ENCODE data around the gene ADAMTS15.

The ADAMTS15 gene

GRCh38 chr11:130510407-130511006 lies 62.1 kb downstream of the ADAMTS15 start:
- no peaks in the 10 kb centered on the region for H3K9me3 ChIP-seq (ENCODE audit: control insufficient read depth, low read length)
- no peaks in the 10 kb centered on the region for H3K27me3 ChIP-seq (ENCODE audit: control insufficient read depth, insufficient read depth, low read length)
- no peak overlapping the region for H3K4me3 ChIP-seq (ENCODE audit: low read depth, low read length)
- no peak overlapping the region for H3K9ac ChIP-seq
- no peak overlapping the region for H3K4me2 ChIP-seq (ENCODE audit: low read length)
- TF ChIP-seq CTCF (IDR thresholded peaks at IDR 0.05): no peak
- no peak overlapping the region for H3K27ac ChIP-seq
- no peaks in the 10 kb centered on the region for H3K4me1 ChIP-seq
- H2AFZ ChIP-seq: peak overlapping the region; percentile 56
- no peaks in the 10 kb centered on the region for H3K36me3 ChIP-seq (ENCODE audit: control insufficient read depth, insufficient read depth, low read length)
- no peaks in the 10 kb centered on the region for H3K79me2 ChIP-seq

- Histone ChIP-seq H3K27ac (no peak overlapping the region), H3K36me3 (ENCODE audit: control insufficient read depth, insufficient read depth, low read length) (no peaks in the 10 kb centered on the region), H3K27me3 (ENCODE audit: control insufficient read depth, insufficient read depth, low read length) (no peaks in the 10 kb centered on the region), H3K9me3 (ENCODE audit: control insufficient read depth, low read length) (no peaks in the 10 kb centered on the region), H3K79me2 (no peaks in the 10 kb centered on the region), H3K4me1 (no peaks in the 10 kb centered on the region), H2AFZ (no peak overlapping the region), H3K4me2 (ENCODE audit: low read length) (no peak overlapping the region), H3K4me3 (ENCODE audit: low read depth, low read length) (no peak overlapping the region), H3K9ac (no peak overlapping the region)
- no peak for TF ChIP-seq CTCF (IDR thresholded peaks at IDR 0.05)
Observed at GRCh38 chr11:130511765-130512164, 63.3 kb downstream of the ADAMTS15 start.

DNA sequence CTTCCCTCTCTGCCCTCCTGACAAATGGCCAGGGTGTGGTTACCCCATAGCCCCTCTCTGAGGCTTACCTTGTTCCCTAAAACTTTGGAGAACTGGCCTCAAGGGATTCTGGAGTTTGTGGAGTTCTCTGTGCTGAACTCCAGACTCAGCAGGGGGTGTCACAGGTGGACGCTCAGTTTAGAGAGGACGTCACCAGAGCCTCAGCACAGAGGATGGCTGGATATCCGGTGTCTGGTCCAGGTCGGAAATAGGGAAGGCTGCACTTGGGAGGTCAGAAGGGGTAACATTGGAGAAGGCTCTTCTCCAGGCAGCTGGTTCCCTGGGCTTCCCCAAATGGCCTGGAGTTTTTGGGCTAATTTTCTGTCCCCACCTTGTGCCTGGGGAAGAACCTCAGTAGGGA lies 64.2 kb downstream of the ADAMTS15 start:
- no peak overlapping the region for H2AFZ ChIP-seq
- no peak for TF ChIP-seq CTCF (IDR thresholded peaks at IDR 0.05)
- no peak overlapping the region for H3K4me3 ChIP-seq (ENCODE audit: low read depth, low read length)
- no peaks in the 10 kb centered on the region for H3K79me2 ChIP-seq
- no peaks in the 10 kb centered on the region for H3K27me3 ChIP-seq (ENCODE audit: control insufficient read depth, insufficient read depth, low read length)
- no peaks in the 10 kb centered on the region for H3K9me3 ChIP-seq (ENCODE audit: control insufficient read depth, low read length)
- H3K27ac ChIP-seq: no peak overlapping the region
- no peak overlapping the region for H3K4me2 ChIP-seq (ENCODE audit: low read length)
- no peak overlapping the region for H3K9ac ChIP-seq
- no peaks in the 10 kb centered on the region for H3K36me3 ChIP-seq (ENCODE audit: control insufficient read depth, insufficient read depth, low read length)
- no peaks in the 10 kb centered on the region for H3K4me1 ChIP-seq

- Histone ChIP-seq H3K27me3 (ENCODE audit: control insufficient read depth, insufficient read depth, low read length) (no peaks in the 10 kb centered on the region), H3K9me3 (ENCODE audit: control insufficient read depth, low read length) (no peaks in the 10 kb centered on the region), H2AFZ (no peak overlapping the region), H3K4me3 (ENCODE audit: low read depth, low read length) (no peak overlapping the region), H3K4me2 (ENCODE audit: low read length) (no peak overlapping the region), H3K79me2 (no peaks in the 10 kb centered on the region), H3K9ac (no peak overlapping the region), H3K36me3 (ENCODE audit: control insufficient read depth, insufficient read depth, low read length) (no peaks in the 10 kb centered on the region), H3K27ac (no peak overlapping the region), H3K4me1 (no peaks in the 10 kb centered on the region)
- TF ChIP-seq CTCF (IDR thresholded peaks at IDR 0.05): no peak
Observed at GRCh38 chr11:130513132-130513531, 64.7 kb downstream of the ADAMTS15 start.

DNA sequence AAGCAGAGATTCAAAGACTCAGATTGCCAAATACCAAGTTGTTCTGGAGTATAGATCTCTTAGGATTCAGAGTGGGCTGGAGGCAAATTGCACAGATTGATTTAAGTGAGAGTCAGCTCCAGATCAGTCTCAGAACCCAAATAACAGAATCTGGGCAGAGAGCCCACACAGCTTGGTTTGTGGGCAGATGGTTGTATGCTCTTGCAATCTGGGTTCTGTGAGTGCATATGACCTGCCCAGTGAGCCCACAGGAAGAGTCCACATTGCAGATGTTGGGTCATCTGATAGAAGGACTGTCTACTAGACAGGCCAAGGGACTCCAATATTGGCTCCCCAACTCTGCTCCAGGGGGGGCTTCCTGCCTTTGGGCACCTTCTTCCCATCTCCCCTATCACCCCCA lies 65.9 kb downstream of the ADAMTS15 start:
- Histone ChIP-seq H2AFZ (no peak overlapping the region), H3K4me3 (ENCODE audit: low read depth, low read length) (no peak overlapping the region), H3K4me2 (ENCODE audit: low read length) (no peak overlapping the region), H3K27me3 (ENCODE audit: control insufficient read depth, insufficient read depth, low read length) (no peaks in the 10 kb centered on the region), H3K9me3 (ENCODE audit: control insufficient read depth, low read length) (no peaks in the 10 kb centered on the region), H3K4me1 (no peaks in the 10 kb centered on the region), H3K79me2 (no peaks in the 10 kb centered on the region), H3K27ac (no peak overlapping the region), H3K9ac (no peak overlapping the region), H3K36me3 (ENCODE audit: control insufficient read depth, insufficient read depth, low read length) (no peaks in the 10 kb centered on the region)
- TF ChIP-seq CTCF (IDR thresholded peaks at IDR 0.05): no peak

All from parathyroid adenoma (tissue), 2 donors.